ENCODE results near the gene PLCL1.

- TF ChIP-seq, protein P1, sequence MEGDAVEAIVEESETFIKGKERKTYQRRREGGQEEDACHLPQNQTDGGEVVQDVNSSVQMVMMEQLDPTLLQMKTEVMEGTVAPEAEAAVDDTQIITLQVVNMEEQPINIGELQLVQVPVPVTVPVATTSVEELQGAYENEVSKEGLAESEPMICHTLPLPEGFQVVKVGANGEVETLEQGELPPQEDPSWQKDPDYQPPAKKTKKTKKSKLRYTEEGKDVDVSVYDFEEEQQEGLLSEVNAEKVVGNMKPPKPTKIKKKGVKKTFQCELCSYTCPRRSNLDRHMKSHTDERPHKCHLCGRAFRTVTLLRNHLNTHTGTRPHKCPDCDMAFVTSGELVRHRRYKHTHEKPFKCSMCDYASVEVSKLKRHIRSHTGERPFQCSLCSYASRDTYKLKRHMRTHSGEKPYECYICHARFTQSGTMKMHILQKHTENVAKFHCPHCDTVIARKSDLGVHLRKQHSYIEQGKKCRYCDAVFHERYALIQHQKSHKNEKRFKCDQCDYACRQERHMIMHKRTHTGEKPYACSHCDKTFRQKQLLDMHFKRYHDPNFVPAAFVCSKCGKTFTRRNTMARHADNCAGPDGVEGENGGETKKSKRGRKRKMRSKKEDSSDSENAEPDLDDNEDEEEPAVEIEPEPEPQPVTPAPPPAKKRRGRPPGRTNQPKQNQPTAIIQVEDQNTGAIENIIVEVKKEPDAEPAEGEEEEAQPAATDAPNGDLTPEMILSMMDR (IDR thresholded peaks at IDR 0.05; ENCODE audit: low read length) = no peak
- TF ChIP-seq EZH2 (IDR thresholded peaks at IDR 0.05; ENCODE audit: borderline replicate concordance, low read length) = no peak
Observed at GRCh38 chr2:197925204-197925603, 120.8 kb downstream of the PLCL1 start.
